KG1 (cell line): Measurements from ENCODE around the gene CLECL1.
"Not testable (repeated sequence)": the region's sequence is repeated elsewhere in the genome, so short reads cannot be mapped to it uniquely, and the experiment has no call there.

Experiments used
- DNase-seq: peaks from one replicate; lab custom pipeline; 2025; lab: John Stamatoyannopoulos, UW

CLECL1 gene

GRCh38 chr12:9751204-9752144 lies 18.6 kb upstream of the CLECL1 start:
- DNase-seq = no peak

- DNase-seq = peak; percentile 53
Observed at GRCh38 chr12:9750276-9751203, 17.6 kb upstream of the CLECL1 start.

- DNase-seq = no peak
Observed at GRCh38 chr12:9749640-9750039, 16.7 kb upstream of the CLECL1 start.

GRCh38 chr12:9745199-9745598 lies 12.3 kb upstream of the CLECL1 start:
- no peak for DNase-seq

GRCh38 chr12:9742661-9743060 lies 9.8 kb upstream of the CLECL1 start:
- no peak for DNase-seq

- peak; percentile 29 for DNase-seq
Observed at GRCh38 chr12:9741726-9742125, 8.8 kb upstream of the CLECL1 start.

- no peak for DNase-seq
Observed at GRCh38 chr12:9740106-9740750, 7.3 kb upstream of the CLECL1 start.

- DNase-seq = not testable (repeated sequence)
Observed at GRCh38 chr12:9739404-9740105, 6.7 kb upstream of the CLECL1 start.

- not testable (repeated sequence) for DNase-seq
Observed at GRCh38 chr12:9738905-9739304, 6.0 kb upstream of the CLECL1 start.

GRCh38 chr12:9736936-9737705 lies 4.2 kb upstream of the CLECL1 start:
- peak; percentile 89 for DNase-seq

- DNase-seq = no peak
Observed at GRCh38 chr12:9735601-9736000, 2.7 kb upstream of the CLECL1 start.

GRCh38 chr12:9731797-9732196 lies 1.1 kb downstream of the CLECL1 start:
- peak; percentile 27 for DNase-seq

GRCh38 chr12:9731393-9731792 lies 1.5 kb downstream of the CLECL1 start:
- DNase-seq = no peak

- no peak for DNase-seq
Observed at GRCh38 chr12:9730591-9730990, 2.3 kb downstream of the CLECL1 start.

GRCh38 chr12:9730011-9730410 lies 2.9 kb downstream of the CLECL1 start:
- no peak for DNase-seq

GRCh38 chr12:9729082-9729481 lies 3.8 kb downstream of the CLECL1 start:
- DNase-seq = no peak

GRCh38 chr12:9727813-9728212 lies 5.1 kb downstream of the CLECL1 start:
- no peak for DNase-seq

GRCh38 chr12:9725213-9725870 lies 7.6 kb downstream of the CLECL1 start:
- no peak for DNase-seq

GRCh38 chr12:9724023-9724422 lies 8.9 kb downstream of the CLECL1 start:
- no peak for DNase-seq

- no peak for DNase-seq
Observed at GRCh38 chr12:9721394-9722092, 11.4 kb downstream of the CLECL1 start.
